Nephron (organoid): Measurements from ENCODE around the gene MORN1.

ENCODE experiments used
- H3K27ac Mint-ChIP-seq, 3 experiments: 2 replicates each; pipeline ENCODE4 v1.8.0; 2020; ENCODE audit warnings: mixed read lengths in 3 of 3, mild to moderate bottlenecking in 2 of 3, moderate library complexity in 1 of 3
- H3K27me3 Mint-ChIP-seq: 2 replicates; pipeline ENCODE4 v1.8.0; 2021; ENCODE audit warnings: low read depth, mild to moderate bottlenecking, moderate library complexity, mixed read lengths
- H3K36me3 Mint-ChIP-seq: 2 replicates; pipeline ENCODE4 v1.8.0; 2020; ENCODE audit warnings: low read depth, mixed read lengths
- H3K4me1 Mint-ChIP-seq: 2 replicates; pipeline ENCODE4 v1.8.0; 2020; ENCODE audit warnings: mixed read lengths
- H3K4me3 Mint-ChIP-seq, 3 experiments: 2 replicates each; pipeline ENCODE4 v1.8.0; 2020; ENCODE audit warnings: mild to moderate bottlenecking in 3 of 3, mixed read lengths in 3 of 3, moderate library complexity in 2 of 3
- H3K9me3 Mint-ChIP-seq: 2 replicates; pipeline ENCODE4 v1.8.0; 2020; ENCODE audit warnings: mixed read lengths
- TF ChIP-seq, protein P1 (sequence below), 3 experiments: fragments of 200-600 bp; sonication (generic); IDR thresholded peaks; one replicate each; pipeline ENCODE4 v1.5.0; 2021; ENCODE audit warnings: antibody characterized with exemption in 3 of 3; ENCODE audit not compliant: unreplicated experiment in 3 of 3

The MORN1 gene

GRCh38 chr1:2431518-2431917, 40.2 kb upstream of the MORN1 start:
- TF ChIP-seq, protein P1, sequence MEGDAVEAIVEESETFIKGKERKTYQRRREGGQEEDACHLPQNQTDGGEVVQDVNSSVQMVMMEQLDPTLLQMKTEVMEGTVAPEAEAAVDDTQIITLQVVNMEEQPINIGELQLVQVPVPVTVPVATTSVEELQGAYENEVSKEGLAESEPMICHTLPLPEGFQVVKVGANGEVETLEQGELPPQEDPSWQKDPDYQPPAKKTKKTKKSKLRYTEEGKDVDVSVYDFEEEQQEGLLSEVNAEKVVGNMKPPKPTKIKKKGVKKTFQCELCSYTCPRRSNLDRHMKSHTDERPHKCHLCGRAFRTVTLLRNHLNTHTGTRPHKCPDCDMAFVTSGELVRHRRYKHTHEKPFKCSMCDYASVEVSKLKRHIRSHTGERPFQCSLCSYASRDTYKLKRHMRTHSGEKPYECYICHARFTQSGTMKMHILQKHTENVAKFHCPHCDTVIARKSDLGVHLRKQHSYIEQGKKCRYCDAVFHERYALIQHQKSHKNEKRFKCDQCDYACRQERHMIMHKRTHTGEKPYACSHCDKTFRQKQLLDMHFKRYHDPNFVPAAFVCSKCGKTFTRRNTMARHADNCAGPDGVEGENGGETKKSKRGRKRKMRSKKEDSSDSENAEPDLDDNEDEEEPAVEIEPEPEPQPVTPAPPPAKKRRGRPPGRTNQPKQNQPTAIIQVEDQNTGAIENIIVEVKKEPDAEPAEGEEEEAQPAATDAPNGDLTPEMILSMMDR (IDR thresholded peaks at IDR 0.05; ENCODE audit: unreplicated experiment in 3 of 3): no peak

GRCh38 chr1:2431103-2431502, 39.7 kb upstream of the MORN1 start:
- TF ChIP-seq, protein P1 (IDR thresholded peaks at IDR 0.05; ENCODE audit: unreplicated experiment in 3 of 3): no peak
- Mint-ChIP-seq H3K4me3 (no peak overlapping the region), H3K27me3 (peaks cover 24% of the 10 kb centered on the region), H3K9me3 (no peaks in the 10 kb centered on the region), H3K36me3 (no peaks in the 10 kb centered on the region), H3K27ac (no peak overlapping the region), H3K4me1 (no peaks in the 10 kb centered on the region)

More at GRCh38 chr1:2431518-2431917, 40.2 kb upstream of the MORN1 start:
- H3K27ac Mint-ChIP-seq: no peak overlapping the region
- H3K36me3 Mint-ChIP-seq: no peaks in the 10 kb centered on the region
- no peaks in the 10 kb centered on the region for H3K9me3 Mint-ChIP-seq
- H3K27me3 Mint-ChIP-seq: peaks cover 24% of the 10 kb centered on the region
- H3K4me3 Mint-ChIP-seq: no peak overlapping the region
- no peaks in the 10 kb centered on the region for H3K4me1 Mint-ChIP-seq

GRCh38 chr1:2430592-2430973, 39.2 kb upstream of the MORN1 start:
- TF ChIP-seq, protein P1 (IDR thresholded peaks at IDR 0.05; ENCODE audit: unreplicated experiment in 3 of 3): no peak
- Mint-ChIP-seq H3K4me1 (no peaks in the 10 kb centered on the region), H3K27me3 (peaks cover 23% of the 10 kb centered on the region), H3K9me3 (no peaks in the 10 kb centered on the region), H3K27ac (no peak overlapping the region), H3K4me3 (no peak overlapping the region), H3K36me3 (no peaks in the 10 kb centered on the region)

- Mint-ChIP-seq H3K36me3 (no peaks in the 10 kb centered on the region), H3K4me1 (no peaks in the 10 kb centered on the region)
Measured at GRCh38 chr1:2429780-2430591, 38.6 kb upstream of the MORN1 start.

DNA sequence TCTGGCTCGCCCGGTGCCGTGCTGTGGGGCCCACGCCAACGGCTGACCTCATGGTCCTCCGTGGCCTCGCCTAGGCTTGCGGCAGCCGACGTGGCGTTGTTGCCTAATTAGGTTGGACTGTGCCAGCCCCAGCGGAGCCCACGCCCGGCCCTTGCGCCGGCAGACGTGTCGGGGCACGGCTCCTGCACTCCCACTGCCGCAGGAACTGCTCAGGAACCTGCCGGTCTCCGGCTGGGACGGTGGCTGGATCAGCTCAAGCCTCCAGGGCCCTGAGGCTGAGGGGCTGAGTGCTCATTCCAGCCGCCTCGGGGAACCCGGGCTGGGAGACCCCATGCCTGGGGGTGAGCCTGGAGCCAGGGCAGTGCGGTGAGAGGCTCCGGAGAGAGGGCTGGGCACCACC, 37.1 kb upstream of the MORN1 start:
- Mint-ChIP-seq H3K36me3 (no peaks in the 10 kb centered on the region), H3K27me3 (peaks cover 28% of the 10 kb centered on the region)
- TF ChIP-seq, protein P1 (IDR thresholded peaks at IDR 0.05; ENCODE audit: unreplicated experiment in 3 of 3): no peak

More at GRCh38 chr1:2429780-2430591, 38.6 kb upstream of the MORN1 start:
- peaks cover 18% of the 10 kb centered on the region for H3K27me3 Mint-ChIP-seq
- TF ChIP-seq, protein P1 (IDR thresholded peaks at IDR 0.05; ENCODE audit: unreplicated experiment in 3 of 3): no peak
- H3K9me3 Mint-ChIP-seq: no peaks in the 10 kb centered on the region
- H3K27ac Mint-ChIP-seq: no peak overlapping the region
- no peak overlapping the region for H3K4me3 Mint-ChIP-seq

DNA sequence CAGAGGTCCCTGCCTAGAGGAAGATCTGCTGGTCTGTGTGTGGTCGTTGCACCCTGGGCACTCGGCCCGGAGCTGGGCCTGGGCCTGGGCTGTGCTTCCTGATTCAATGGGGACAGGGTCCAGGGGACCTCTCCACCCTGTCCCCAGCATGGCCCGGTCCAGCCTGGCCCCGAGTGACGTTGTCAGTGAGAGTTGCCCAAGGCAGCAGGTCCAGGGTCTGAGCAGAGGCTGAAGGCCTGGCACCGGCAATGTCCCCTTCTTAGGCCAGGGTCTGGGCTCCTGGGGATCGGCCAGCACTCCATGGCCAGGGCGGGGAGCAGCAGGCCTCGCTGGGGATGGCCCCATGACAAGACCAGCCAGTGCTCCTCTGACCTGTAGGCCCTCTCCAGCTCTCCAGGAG, 36.6 kb upstream of the MORN1 start:
- Mint-ChIP-seq H3K36me3 (no peaks in the 10 kb centered on the region), H3K27ac (no peak overlapping the region), H3K9me3 (peaks cover 4% of the 10 kb centered on the region), H3K27me3 (peaks cover 24% of the 10 kb centered on the region), H3K4me1 (no peaks in the 10 kb centered on the region), H3K4me3 (no peak overlapping the region)
- TF ChIP-seq, protein P1 (IDR thresholded peaks at IDR 0.05; ENCODE audit: unreplicated experiment in 3 of 3): no peak

More for the DNA sequence above, 37.1 kb upstream of the MORN1 start:
- H3K27ac Mint-ChIP-seq: no peak overlapping the region
- no peak overlapping the region for H3K4me3 Mint-ChIP-seq
- H3K4me1 Mint-ChIP-seq: no peaks in the 10 kb centered on the region
- peaks cover 2% of the 10 kb centered on the region for H3K9me3 Mint-ChIP-seq
